SH-SY5Y (cell line): ENCODE measurements around the gene IER5L.

Experiments
- GATA2 ChIP-seq: IDR thresholded peaks from 2 replicates; pipeline ENCODE4 v1.6.1; 2011; ENCODE audit warnings: mild to moderate bottlenecking, low read depth, low read length
- GATA3 ChIP-seq: IDR thresholded peaks from 2 replicates; pipeline ENCODE4 v1.6.1; 2011; ENCODE audit warnings: low read depth, mild to moderate bottlenecking, low read length, moderate library complexity

Gene IER5L

GRCh38 chr9:129138144-129138462, 40.0 kb downstream of the IER5L start:
- no peak for TF ChIP-seq GATA3
- no peak for TF ChIP-seq GATA2

- TF ChIP-seq GATA3 (no peak), GATA2 (no peak)
Measured at GRCh38 chr9:129137292-129138143, 40.5 kb downstream of the IER5L start.

GRCh38 chr9:129136446-129137035, 41.5 kb downstream of the IER5L start:
- no peak for TF ChIP-seq GATA3
- TF ChIP-seq GATA2: no peak

GRCh38 chr9:129135476-129135875, 42.6 kb downstream of the IER5L start:
- TF ChIP-seq GATA3 (no peak), GATA2 (no peak)

GRCh38 chr9:129133082-129133481, 45.0 kb downstream of the IER5L start:
- TF ChIP-seq GATA3 (no peak), GATA2 (no peak)

GRCh38 chr9:129131300-129132145, 46.5 kb downstream of the IER5L start:
- TF ChIP-seq GATA3 (no peak), GATA2 (no peak)

- TF ChIP-seq GATA3 (no peak), GATA2 (no peak)
Measured at GRCh38 chr9:129130791-129131190, 47.3 kb downstream of the IER5L start.

GRCh38 chr9:129128689-129129088, 49.4 kb downstream of the IER5L start:
- TF ChIP-seq GATA3 (no peak), GATA2 (no peak)

- TF ChIP-seq GATA3 (no peak), GATA2 (no peak; the same call in none of the 2 replicates)
Measured at GRCh38 chr9:129126749-129127618, 51.1 kb downstream of the IER5L start.
